ENCODE measurements around the gene PRSS8.

Gene PRSS8

GRCh38 chr16:31099860-31100638 lies 35.5 kb downstream of the PRSS8 start:
- peak; percentile 17 for DNase-seq

- peak; percentile 99 for DNase-seq
Observed at GRCh38 chr16:31094424-31095120, 41.0 kb downstream of the PRSS8 start, which contains the start of gene VKORC1. TSS of gene VKORC1 (minus strand) at chr16:31094797. CDS start at chr16:31094729, 68 bp downstream.

GRCh38 chr16:31094088-31094423 lies 41.5 kb downstream of the PRSS8 start:
- no peak for DNase-seq

GRCh38 chr16:31093132-31093703 lies 42.3 kb downstream of the PRSS8 start:
- DNase-seq, result peak; percentile 13

- no peak for DNase-seq
Observed at GRCh38 chr16:31092330-31092729, 43.2 kb downstream of the PRSS8 start.

- DNase-seq, result no peak
Observed at GRCh38 chr16:31090540-31090939, 45.0 kb downstream of the PRSS8 start.

- DNase-seq, result no peak
Observed at GRCh38 chr16:31089199-31089598, 46.3 kb downstream of the PRSS8 start.

GRCh38 chr16:31088459-31089183 lies 46.9 kb downstream of the PRSS8 start, which contains the start of gene PRSS53:
TSS of gene PRSS53 (minus strand) at chr16:31088943. CDS start at chr16:31088809, 134 bp downstream.
- no peak for DNase-seq

GRCh38 chr16:31087971-31088370 lies 47.6 kb downstream of the PRSS8 start:
- DNase-seq, result no peak

GRCh38 chr16:31087481-31087880 lies 48.0 kb downstream of the PRSS8 start:
- DNase-seq, result no peak

- no peak for DNase-seq
Observed at GRCh38 chr16:31086629-31086906, 49.0 kb downstream of the PRSS8 start.

- no peak for DNase-seq
Observed at GRCh38 chr16:31085873-31086628, 49.5 kb downstream of the PRSS8 start.

GRCh38 chr16:31085411-31085810 lies 50.1 kb downstream of the PRSS8 start:
- DNase-seq, result no peak

GRCh38 chr16:31084584-31085302 lies 50.8 kb downstream of the PRSS8 start:
- no peak for DNase-seq

- no peak for DNase-seq
Observed at GRCh38 chr16:31083981-31084380, 51.5 kb downstream of the PRSS8 start.

GRCh38 chr16:31083556-31083955 lies 52.0 kb downstream of the PRSS8 start:
- DNase-seq, result no peak

GRCh38 chr16:31083081-31083480 lies 52.4 kb downstream of the PRSS8 start:
- no peak for DNase-seq

GRCh38 chr16:31082368-31083045 lies 53.0 kb downstream of the PRSS8 start:
- no peak for DNase-seq
